Peyer's patch (tissue), 4 donors: Measurements from ENCODE around the gene TRRAP. TPM values are rescaled to one million over a fixed set of nuclear protein-coding genes. Genes with fewer than 3 reads are reported as not detected.

Experiments
- DNase-seq, 3 donors: peaks; one replicate each; pipeline ENCODE4 v3.0.0-alpha.2; 2017 to 2019
- H3K27ac ChIP-seq, 4 donors: fragments of 200-600 bp; sonication (generic); one replicate each; pipeline ENCODE4 v1.5.1; 2016 to 2019
- H3K27me3 ChIP-seq, 2 donors: fragments of 200-600 bp; sonication (generic); one replicate each; pipeline ENCODE4 v1.5.1; 2019
- H3K36me3 ChIP-seq, 3 donors: fragments of 200-600 bp; sonication (generic); one replicate each; pipeline ENCODE4 v1.5.1; 2016 to 2019
- H3K4me1 ChIP-seq, 4 donors: fragments of 200-600 bp; sonication (generic); one replicate each; pipeline ENCODE4 v1.5.1; 2016 to 2019
- H3K4me3 ChIP-seq, 4 donors: fragments of 200-600 bp; sonication (generic); 1 replicate in 3 of 4; 2 replicates in 1 of 4; pipeline ENCODE4 v1.5.1; 2016 to 2019; ENCODE audit warnings: mild to moderate bottlenecking in 1 of 4
- H3K9me3 ChIP-seq, 4 donors: fragments of 200-600 bp; sonication (generic); one replicate each; pipeline ENCODE4 v1.5.1; 2016 to 2019; ENCODE audit warnings: mild to moderate bottlenecking in 1 of 4
- POLR2A ChIP-seq, 2 donors: fragments of 450-650 bp; IDR thresholded peaks; one replicate each; pipeline ENCODE4 v1.5.1; 2017; ENCODE audit warnings: antibody characterized with exemption in 2 of 2, mild to moderate bottlenecking in 2 of 2, moderate library complexity in 2 of 2
- total RNA-seq, 4 donors: library from RNA; depleted of rRNA; stranded (reverse); fragments of >200 nt; gene quantifications; one replicate each; pipeline ENCODE4 v1.1.0, GENCODE V29; 2016
- TF ChIP-seq, protein P1 (sequence below), 6 experiments: fragments of 450-650 bp in 4 of 6; fragments of 200-600 bp in 2 of 6; sonication (generic) in 1 of 6; IDR thresholded peaks; one replicate each; pipeline ENCODE4 v1.5.1; 2017 to 2019; ENCODE audit warnings: antibody characterized with exemption in 6 of 6, mild to moderate bottlenecking in 3 of 6, moderate library complexity in 1 of 6

TRRAP gene
- total RNA-seq, 4 donors from 2014 or later, result 39.2 to 62.3 (median 57.8) TPM

GRCh38 chr7:98964596-98964995 lies 86.3 kb downstream of the TRRAP start:
- Histone ChIP-seq H3K27ac (no peak overlapping the region), H3K9me3 (no peaks in the 10 kb centered on the region), H3K4me3 (no peak overlapping the region), H3K36me3 (peaks cover 0 to 98% (median 3%) of the 10 kb centered on the region in 3 donors), H3K4me1 (peaks cover 0 to 3% (median 0%) of the 10 kb centered on the region in 4 donors), H3K27me3 (no peaks in the 10 kb centered on the region)
- TF ChIP-seq, protein P1, sequence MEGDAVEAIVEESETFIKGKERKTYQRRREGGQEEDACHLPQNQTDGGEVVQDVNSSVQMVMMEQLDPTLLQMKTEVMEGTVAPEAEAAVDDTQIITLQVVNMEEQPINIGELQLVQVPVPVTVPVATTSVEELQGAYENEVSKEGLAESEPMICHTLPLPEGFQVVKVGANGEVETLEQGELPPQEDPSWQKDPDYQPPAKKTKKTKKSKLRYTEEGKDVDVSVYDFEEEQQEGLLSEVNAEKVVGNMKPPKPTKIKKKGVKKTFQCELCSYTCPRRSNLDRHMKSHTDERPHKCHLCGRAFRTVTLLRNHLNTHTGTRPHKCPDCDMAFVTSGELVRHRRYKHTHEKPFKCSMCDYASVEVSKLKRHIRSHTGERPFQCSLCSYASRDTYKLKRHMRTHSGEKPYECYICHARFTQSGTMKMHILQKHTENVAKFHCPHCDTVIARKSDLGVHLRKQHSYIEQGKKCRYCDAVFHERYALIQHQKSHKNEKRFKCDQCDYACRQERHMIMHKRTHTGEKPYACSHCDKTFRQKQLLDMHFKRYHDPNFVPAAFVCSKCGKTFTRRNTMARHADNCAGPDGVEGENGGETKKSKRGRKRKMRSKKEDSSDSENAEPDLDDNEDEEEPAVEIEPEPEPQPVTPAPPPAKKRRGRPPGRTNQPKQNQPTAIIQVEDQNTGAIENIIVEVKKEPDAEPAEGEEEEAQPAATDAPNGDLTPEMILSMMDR (IDR thresholded peaks at IDR 0.05), result no peak
- no peak for TF ChIP-seq POLR2A (IDR thresholded peaks at IDR 0.05)
- no peak for DNase-seq

- H3K9me3 ChIP-seq, result no peaks in the 10 kb centered on the region
- H3K4me3 ChIP-seq, result no peak overlapping the region
- no peaks in the 10 kb centered on the region for H3K27me3 ChIP-seq
- peaks cover 0 to 3% (median 0%) of the 10 kb centered on the region in 4 donors for H3K4me1 ChIP-seq
- peak in 2 of 3 donors; percentile 85 to 86 for DNase-seq
- H3K36me3 ChIP-seq, result peaks cover 0 to 98% (median 3%) of the 10 kb centered on the region in 3 donors
- TF ChIP-seq, protein P1 (IDR thresholded peaks at IDR 0.05), result no peak
- no peak for TF ChIP-seq POLR2A (IDR thresholded peaks at IDR 0.05)
- H3K27ac ChIP-seq, result peak overlapping the region in 3 of 4 donors; percentile 6 to 79 (median 63)
These were observed 90.3 kb downstream of the TRRAP start for GRCh38 chr7:98968621-98969020.

- Histone ChIP-seq H3K27ac (peak overlapping the region in 2 of 4 donors; percentile 63 to 79), H3K9me3 (no peaks in the 10 kb centered on the region), H3K4me3 (no peak overlapping the region), H3K27me3 (no peaks in the 10 kb centered on the region), H3K36me3 (peaks cover 3 to 100% (median 3%) of the 10 kb centered on the region in 3 donors), H3K4me1 (peaks cover 0 to 3% (median 0%) of the 10 kb centered on the region in 4 donors)
- DNase-seq, result no peak
- TF ChIP-seq POLR2A (IDR thresholded peaks at IDR 0.05), result no peak
- TF ChIP-seq, protein P1 (IDR thresholded peaks at IDR 0.05), result no peak
These were observed 91.1 kb downstream of the TRRAP start for GRCh38 chr7:98969386-98969785.

- no peaks in the 10 kb centered on the region for H3K9me3 ChIP-seq
- TF ChIP-seq, protein P1 (IDR thresholded peaks at IDR 0.05), result no peak
- TF ChIP-seq POLR2A (IDR thresholded peaks at IDR 0.05), result no peak
- H3K4me1 ChIP-seq, result peaks cover 0 to 3% (median 0%) of the 10 kb centered on the region in 4 donors
- no peak overlapping the region for H3K27ac ChIP-seq
- no peaks in the 10 kb centered on the region for H3K27me3 ChIP-seq
- no peak overlapping the region for H3K4me3 ChIP-seq
- H3K36me3 ChIP-seq, result peaks cover 3 to 100% (median 3%) of the 10 kb centered on the region in 3 donors
- DNase-seq, result no peak
These were observed 91.8 kb downstream of the TRRAP start for GRCh38 chr7:98970016-98970615.

DNA sequence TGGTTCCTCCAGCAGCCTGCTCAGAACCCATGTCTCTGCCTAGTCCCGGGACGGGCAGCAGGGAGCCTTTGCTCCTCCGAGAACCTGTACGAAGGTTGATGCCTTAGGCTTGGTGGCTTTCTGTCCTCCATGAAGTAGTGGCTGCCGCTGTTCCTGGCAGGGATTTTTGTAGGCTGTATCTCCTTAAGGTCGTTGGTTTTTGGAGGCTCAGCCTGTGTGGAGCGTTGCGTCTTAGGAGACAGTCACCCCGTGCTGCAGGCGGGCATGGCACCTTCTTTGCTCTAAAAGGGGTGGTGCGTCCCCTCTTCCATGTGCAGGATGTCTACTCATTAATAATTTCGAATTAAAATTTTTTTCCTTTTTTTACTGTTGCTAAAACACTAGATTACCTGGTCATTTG lies 92.5 kb downstream of the TRRAP start:
- no peak for DNase-seq
- TF ChIP-seq POLR2A (IDR thresholded peaks at IDR 0.05), result no peak
- TF ChIP-seq, protein P1 (IDR thresholded peaks at IDR 0.05), result no peak
- Histone ChIP-seq H3K27ac (no peak overlapping the region), H3K36me3 (peaks cover 3 to 100% (median 3%) of the 10 kb centered on the region in 3 donors), H3K4me1 (peaks cover 0 to 3% (median 0%) of the 10 kb centered on the region in 4 donors), H3K27me3 (no peaks in the 10 kb centered on the region), H3K4me3 (no peak overlapping the region), H3K9me3 (no peaks in the 10 kb centered on the region)
